Measurements from ENCODE around the gene SPPL2B. TPM values are rescaled to one million over a fixed set of nuclear protein-coding genes. Genes with fewer than 3 reads are reported as not detected.
"Not testable (repeated sequence)": the region's sequence is repeated elsewhere in the genome, so short reads cannot be mapped to it uniquely, and the experiment has no call there.

The SPPL2B gene
- total RNA-seq, 1 donor from 2014 or later: 58.5 TPM

DNA sequence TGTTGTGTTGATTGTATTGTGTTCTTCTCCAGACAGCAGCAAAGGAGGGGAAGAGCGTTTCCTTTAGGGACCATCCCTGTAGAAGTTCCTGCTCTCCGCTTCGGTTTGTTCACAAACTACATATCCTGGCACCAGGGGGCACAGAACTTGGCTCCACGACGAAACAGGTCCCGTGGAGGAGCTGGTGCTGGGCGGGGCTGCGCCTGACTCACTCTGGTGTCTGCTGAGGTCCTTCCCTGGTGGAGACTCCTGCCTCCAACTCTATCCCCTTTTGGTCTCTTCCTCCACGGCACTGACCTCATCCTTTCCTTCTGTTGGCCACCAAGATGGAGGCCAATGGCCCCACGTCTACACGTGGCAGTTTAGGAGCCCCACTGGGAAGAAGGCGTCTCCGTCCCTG, 46.3 kb downstream of the SPPL2B start:
- DNase-seq (ENCODE audit: extremely low read depth, low read depth, low spot score): no peak

DNA sequence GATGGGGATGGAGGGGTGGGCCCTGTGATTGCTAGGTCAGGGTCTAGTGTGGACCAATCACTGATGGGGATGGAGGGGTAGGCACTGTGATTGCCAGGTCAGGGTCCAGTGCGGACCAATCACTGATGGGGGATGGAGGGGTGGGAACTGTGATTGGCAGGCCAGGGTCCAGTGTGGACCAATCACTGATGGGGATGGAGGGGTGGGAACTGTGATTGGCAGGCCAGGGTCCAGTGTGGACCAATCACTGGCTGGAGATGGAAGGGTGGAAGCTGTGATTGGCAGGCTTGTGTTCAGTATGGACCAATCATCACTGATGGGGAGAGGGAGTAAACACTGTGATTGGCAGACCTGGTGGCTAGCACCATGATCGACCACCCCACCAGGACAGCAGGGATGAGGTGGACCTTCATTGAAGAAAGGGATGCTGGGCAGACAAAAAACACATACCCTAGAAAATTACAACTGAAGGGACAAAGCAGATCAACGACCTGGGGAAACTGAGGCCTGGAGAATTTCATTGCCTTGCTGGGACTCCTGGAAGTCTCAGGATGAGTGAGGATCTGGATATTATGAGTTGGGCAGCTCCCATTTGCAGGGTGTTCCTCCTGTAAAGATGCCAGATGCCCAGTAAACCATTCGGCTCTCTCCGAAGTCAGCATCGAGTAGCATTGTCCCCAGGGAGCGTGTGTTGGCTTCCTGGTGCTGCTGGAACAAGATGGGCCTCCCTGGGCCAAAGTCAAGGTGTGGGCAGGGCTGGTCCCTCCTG, 47.1 kb downstream of the SPPL2B start:
- no peak for DNase-seq (ENCODE audit: extremely low read depth, low read depth, low spot score)

DNA sequence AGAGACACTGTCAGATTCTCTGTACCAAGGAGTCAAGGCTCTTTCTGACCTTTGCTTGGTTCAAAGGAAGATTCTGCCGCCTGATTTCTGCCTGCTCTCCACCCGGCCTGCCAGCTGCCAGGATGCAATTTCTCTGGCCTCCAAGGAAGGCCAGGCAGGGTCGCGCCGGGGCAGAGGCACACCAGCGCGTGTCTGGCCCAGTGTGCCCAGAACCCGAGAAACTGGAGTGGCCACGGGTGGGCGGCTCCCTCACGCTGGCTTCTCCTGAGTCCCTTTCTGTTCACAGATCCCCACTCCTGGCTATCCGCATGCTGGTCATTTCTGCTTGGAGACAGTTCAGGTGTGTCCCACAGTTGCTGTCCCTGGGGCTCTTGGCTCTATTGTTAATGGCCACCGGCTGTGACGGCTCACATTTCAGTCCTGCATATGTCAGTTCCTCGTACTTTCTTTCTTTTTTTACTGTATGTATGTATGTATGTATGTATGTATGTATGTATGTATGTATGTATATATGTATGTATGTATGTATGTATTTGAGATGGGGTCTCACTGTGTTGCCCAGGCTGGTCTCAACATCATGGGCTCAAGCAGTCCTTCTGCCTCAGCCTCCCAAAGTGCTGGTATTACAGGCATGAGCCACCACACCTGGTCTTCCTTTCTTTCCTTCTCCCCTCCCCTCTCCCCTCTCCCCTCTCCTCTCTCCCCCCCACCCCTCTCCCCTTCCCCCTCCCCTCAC, 48.5 kb downstream of the SPPL2B start:
- no peak for DNase-seq (ENCODE audit: extremely low read depth, low read depth, low spot score)

DNA sequence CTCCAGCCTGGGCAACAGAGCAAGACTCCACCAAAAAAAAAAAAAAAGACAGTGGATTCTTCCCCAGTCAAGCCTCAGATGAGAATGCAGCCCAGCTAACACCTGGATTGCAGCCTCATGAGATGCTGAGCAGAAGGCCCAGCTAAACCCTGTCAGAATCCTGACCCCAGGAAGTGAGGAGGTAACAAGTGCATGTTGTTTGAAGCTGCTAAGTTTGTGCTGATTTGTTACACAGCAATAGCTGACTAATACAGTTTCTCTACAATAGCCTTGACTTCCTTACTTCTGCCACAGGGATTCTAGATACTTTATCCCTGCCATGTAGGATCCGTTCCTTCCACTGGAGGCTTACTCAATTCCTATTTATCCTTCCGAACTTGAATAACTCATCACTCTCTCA, 52.1 kb downstream of the SPPL2B start:
- DNase-seq (ENCODE audit: extremely low read depth, low read depth, low spot score): no peak

DNA sequence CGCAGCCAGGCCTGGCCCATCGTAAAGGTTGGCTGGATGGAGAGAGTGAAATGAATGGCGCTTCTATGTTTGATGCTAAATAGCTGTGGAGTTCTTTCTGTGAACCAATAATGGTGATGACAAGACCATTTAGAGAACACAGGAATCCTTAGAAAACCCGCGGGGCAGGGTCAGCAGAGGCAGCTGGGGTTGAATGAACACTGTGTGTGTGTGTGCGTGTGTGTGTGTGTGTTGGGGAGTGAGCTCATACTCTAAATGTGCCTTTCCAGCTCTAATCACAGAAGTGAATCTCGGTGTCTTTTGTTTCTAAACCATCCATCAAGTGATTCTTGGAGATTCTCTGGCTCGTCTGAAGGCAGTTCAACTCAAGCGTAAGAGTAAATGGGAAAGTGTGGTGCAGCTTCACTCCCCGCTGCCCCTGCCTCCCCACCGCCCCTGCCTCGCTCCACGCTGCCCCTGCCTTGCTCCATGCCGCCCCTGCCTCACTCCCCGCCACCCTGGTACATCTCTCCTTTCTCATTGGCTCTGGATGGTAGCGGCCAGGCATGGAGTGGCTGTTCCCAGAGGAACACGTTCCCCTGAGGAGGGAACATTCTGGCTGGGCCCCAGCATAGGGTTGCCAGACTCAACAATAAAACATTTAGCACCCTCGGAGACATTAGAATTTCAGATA, 52.8 kb downstream of the SPPL2B start:
- DNase-seq (ENCODE audit: extremely low read depth, low read depth, low spot score): no peak

DNA sequence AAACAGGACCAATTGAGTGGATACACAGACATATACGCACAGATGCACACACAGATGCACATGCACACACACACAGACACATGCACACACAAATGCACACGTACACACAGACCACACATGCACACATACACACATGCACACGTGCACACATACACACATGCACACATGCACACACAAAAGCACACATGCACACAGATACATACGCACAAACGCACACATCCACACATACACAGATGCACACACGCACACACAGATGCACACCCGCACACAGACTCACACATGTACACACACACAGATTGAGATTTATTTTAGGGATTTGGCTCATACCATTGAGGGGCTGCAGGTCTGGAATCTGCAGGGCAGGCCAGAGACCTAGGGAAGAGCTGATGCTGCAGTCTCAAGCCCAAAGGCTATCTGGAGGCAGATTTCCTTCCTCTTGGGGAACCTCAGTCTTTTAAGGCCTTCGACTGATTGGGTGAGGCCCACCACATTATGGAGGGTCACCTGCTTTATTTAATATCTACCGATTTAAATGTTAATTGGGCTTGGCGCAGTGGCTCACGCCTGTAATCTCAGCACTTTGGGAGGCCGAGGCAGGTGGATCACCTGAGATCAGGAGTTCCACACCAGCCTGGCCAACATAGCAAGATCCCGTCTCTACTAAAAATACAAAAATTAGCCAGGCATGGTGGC, 54.2 kb downstream of the SPPL2B start:
- no peak for DNase-seq (ENCODE audit: extremely low read depth, low read depth, low spot score)

DNA sequence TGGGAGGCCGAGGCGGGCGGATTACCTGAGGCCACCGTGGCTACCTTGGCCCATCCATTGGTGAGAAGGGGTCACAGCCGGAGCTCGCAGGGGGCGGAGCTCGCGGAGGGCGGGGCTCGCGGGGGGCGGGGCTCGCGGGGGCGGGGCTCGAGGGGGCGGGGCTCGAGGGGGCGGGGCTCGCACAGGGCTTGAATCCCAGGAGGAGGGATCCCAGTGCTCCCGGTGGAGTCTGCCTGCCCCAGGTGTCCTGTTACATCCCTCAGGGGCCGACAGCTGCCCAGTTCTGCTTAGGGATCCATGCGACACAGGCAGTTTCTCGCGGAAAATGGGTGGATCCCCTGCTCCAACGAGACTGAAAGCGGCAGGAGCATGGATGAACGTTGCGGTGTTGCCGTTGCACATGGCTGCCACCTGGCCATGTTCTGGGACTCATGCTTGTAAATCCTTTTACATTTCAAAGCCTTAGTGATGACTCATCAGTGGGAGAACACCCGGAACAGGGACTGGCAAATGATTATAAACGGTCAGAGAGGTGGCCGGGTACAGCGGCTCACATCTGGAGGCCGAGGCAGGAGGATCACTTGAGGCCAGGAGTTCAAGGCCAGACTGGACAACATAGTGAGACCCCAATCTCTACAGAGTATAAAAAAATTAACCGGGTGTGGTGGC, 56.7 kb downstream of the SPPL2B start:
- no peak for DNase-seq (ENCODE audit: extremely low read depth, low read depth, low spot score)

DNA sequence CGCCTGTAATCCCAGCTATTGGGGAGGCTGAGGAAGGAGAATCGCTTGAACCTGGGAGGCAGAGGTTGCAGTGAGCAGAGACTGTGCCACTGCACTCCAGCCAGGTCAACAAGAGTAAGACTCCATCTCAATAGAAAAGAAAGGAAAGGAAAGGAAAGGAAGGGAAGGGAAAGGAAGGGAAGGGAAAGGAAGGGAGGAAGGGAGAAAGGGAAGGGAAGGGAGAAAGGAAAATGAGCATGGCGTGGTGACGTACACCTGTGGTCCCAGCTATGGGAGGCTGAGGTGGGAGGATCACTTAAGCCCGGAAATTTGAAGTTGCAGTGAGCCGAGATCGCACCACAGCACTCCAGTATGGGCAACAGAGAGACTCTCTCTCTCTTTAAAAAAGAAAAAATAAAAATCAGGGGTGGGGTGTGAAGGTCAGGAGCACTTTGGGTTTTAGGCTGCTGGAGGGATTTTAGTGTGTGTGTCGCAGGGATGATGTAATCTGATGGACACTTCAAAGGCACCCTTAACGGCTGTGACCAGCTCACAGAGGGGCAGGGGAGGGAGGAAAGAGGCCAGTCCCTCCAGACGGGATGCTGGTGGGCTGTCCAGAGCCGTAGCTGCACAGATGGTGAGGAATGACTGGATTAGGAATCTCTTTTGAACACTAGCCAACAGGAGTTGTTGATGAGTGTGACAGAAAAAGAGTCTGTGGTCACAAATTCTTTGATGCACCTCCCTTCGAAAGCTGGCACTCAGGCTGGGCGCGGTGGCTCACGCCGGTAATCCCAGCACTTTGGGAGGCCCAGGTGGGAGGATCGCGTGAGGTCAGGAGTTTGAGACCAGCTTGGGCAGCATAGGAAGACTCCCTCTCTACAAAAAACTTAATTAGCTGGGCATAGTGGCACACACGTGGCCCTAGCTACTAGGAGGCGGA, 59.1 kb downstream of the SPPL2B start:
- DNase-seq (ENCODE audit: extremely low read depth, low read depth, low spot score): no peak

DNA sequence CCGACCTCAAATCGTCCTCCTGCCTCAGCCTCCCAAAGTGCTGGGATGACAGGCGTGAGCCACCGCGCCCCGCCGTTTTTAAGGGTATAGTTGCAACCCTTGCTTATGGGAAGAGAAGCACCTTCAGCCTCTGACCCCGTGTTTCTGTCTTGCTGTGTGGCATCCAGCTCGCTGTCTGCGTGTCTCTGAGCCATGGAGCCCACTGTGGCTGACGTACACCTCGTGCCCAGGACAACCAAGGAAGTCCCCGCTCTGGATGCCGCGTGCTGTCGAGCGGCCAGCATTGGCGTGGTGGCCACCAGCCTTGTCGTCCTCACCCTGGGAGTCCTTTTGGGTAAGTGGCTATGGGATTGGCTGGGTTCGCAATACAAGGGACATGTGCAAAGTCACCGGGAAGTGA, 61.1 kb downstream of the SPPL2B start:
- DNase-seq (ENCODE audit: extremely low read depth, low read depth, low spot score): no peak

DNA sequence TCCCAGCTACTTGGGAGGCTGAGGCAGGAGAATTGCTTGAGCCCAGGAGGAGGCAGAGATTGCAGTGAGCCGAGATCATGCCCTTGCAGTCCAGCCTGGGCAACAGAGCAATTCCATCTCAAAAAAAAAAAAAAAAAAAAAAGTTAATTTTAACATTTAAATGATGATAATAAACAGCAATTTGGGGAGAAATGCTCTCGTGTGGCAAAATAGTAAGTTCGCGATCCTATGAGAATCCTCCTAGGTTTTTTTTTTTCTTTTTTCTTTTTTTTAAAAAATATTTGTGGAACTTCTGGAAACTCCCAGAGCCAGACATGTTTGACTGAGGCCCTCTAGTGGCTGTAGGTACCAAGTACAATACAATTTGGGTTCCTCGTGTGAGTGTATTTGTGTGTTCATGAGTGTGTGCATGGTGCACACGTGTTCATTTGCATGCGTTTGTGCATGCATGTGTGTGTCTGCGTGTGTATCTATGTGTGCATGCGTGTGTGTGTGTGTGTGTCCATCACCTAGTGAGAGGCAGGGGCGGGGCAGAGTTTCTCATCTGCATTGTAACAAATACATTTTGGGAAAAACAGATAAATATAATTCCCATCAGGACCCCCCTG, 62.7 kb downstream of the SPPL2B start:
- peak; percentile 37 for DNase-seq (ENCODE audit: extremely low read depth, low read depth, low spot score)

DNA sequence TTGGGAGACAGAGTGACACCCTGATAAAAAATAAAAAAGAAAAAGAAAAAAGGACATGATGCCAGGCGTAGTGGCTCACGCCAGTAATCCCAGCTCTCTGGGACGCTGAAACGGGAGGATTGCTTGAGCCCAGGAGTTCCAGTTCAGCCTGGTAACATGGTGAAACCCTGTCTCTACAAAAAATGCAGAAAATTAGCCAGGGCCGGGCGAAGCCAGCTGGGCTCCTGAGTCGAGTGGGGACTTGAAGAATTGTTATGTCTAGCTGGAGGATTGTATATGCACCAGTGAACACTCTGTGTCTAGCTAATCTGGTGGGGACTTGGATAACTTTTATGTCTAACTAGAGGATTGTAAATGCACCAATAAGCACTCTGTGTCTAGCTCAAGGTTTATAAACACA, 63.9 kb downstream of the SPPL2B start:
- DNase-seq (ENCODE audit: extremely low read depth, low read depth, low spot score): no peak

DNA sequence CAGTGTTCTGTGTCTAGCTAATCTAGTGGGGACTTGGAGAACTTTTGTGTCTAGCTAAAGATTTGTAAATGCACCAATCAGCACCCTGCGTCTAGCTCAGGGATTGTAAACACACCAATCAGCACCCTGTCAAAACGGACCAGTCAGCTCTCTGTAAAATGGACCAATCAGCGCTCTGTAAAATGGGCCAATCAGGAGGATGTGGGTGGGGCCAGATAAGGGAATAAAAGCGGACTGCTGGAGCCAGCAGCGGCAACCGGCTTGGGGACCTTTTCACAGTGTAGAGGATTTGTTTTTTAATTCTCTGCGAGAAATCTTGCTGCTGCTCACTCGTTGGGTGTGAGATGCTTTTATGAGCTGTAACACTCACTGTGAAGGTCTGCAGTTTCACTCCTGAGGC, 64.4 kb downstream of the SPPL2B start:
- not testable (repeated sequence) for DNase-seq (ENCODE audit: extremely low read depth, low read depth, low spot score)

DNA sequence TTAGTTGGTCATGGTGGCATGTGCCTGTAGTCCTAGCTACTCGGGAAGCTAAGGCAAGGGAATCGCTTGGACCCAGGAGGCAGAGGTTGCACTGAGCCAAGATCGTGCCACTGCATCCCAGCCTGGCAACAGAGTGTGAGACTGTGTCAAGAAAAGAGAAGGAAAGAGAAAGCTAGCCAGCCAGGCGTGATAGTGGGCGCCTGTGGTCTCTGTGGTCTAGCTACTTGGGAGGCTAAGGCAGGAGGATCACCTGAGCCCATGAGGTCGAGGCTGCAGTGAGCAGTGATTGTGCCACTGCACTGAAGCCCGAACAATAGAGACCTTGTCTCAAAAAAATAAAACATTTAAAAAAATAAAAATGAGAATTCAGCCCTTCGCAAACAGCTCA, 65.6 kb downstream of the SPPL2B start:
- DNase-seq (ENCODE audit: extremely low read depth, low read depth, low spot score): no peak

DNA sequence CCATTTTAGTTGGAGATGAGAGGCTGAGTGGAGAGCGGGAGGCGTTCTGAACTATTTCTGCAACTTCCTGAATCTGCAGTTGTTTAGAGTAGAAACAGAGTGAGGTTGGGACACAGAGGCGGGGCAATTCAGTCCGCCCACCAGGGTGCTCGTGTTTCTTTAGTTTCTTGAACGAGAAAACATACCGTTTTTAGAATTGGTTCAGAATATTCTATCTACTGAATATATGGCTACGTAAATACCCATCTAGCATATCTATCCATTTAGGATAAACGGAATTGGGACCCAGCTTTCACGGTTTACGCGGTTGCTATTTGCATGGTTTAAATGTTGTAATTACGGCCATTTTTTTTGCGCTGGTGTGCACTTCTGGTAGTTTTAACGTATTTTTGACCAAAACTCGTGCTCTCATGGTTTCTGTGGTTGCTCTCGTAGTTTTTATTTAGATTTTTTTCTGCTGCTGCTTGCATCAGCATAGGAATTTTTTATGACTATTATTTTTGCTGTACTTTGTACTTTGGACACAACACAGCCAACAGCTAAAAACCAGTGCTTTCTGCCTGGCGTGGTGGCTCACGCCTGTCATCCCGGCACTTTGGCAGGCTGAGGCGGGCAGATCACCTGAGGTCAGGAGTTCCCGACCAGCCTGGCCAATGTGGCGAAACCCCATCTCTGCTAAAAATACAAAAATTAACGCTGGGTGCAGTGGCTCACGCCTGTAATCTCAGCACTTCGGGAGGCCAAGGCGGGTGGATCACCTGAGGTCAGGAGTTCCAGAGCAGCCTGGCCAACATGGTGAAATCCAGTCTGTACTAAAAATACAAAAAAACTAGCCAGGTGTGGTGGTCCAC, 66.2 kb downstream of the SPPL2B start:
- no peak for DNase-seq (ENCODE audit: extremely low read depth, low read depth, low spot score)

DNA sequence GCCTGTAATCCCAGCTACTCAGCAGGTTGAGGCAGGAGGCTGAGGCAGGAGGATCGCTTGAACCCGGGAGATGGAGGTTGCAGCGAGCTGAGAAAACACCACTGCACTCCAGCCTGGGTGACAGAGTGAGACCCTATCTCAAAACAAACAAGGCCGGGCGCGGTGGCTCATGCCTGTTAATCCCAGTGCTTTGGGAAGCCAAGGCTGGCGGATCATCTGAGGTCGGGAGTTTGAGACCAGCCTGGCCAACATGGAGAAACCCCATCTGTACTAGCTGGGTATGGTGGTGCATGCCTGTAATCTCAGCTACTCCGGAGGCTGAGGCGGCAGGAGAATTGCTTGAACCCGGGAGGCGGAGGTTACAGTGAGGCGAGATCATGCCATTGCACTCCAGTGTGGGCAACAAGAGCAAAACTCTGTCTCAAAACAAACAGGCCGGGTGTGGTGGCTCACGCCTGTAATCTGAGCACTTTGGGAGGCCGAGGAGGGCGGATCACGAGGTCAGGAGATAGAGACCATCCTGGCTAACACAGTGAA, 66.9 kb downstream of the SPPL2B start:
- DNase-seq (ENCODE audit: extremely low read depth, low read depth, low spot score): not testable (repeated sequence)

DNA sequence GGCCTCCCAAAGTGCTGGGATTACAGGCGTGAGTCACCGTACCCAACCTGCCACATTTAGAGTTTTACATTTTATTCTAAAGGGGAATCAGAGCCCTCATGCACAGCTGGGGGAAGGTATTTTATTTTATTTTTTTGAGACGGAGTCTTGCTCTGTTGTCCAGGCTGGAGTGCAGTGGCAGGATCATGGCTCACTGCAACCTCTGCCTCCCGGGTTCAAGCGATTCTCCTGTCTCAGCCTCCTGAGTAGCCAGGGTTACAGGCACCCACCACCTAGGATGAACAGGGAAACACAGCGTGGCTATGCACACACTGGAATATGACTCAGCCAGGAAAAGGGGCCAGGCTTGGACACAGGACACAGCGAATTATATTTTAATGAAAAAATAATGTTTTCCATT, 68.7 kb downstream of the SPPL2B start:
- DNase-seq (ENCODE audit: extremely low read depth, low read depth, low spot score): not testable (repeated sequence)

DNA sequence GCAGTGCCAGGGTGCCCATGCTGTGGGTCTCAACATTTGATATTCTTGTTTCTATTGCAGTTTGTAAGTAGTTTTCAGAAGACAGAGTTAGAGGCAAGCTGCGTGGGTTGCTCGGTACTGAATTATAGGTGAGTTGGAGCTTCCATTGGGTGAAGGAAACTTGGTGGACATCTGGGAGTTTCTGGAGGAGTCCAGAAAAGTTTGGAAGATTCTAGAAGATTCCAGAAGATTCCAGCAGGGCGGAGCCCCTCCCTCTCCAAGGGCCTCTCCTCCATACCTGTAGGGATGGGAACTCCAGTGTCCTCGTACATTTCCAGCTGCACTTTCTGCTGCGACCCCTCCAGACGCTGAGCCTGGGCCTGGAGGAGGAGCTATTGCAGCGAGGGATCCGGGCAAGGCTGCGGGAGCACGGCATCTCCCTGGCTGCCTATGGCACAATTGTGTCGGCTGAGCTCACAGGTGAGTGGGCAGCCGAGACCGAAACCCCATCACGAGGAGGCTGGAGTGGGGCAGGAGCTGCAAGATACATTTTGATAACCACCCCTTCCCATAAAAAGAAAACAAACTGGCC, 70.3 kb downstream of the SPPL2B start:
- no peak for DNase-seq (ENCODE audit: extremely low read depth, low read depth, low spot score)

DNA sequence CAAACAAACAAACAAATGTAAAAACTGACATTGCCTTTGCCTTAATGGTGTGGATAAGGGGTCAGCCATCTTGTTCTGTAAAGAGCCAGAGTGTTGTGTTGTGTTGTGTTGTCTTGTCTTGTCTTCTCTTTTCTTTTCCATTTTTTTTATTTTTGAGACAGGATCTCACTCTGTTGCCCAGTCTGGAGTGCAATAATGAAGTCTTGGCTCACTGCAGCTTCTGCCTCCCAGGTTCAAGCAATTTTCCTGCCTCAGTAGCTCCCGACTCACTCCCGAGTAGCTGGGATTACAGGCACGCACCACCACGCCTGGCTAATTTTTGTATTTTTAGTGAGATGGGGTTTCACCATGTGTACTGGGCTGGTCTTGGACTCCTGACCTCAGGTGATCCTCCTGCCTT, 71.1 kb downstream of the SPPL2B start:
- no peak for DNase-seq (ENCODE audit: extremely low read depth, low read depth, low spot score)
